GM20000 (cell line): ENCODE results near the gene TNRC18.

Experiments
- DNase-seq: peaks from one replicate; pipeline ENCODE4 v3.0.0; 2012; ENCODE audit warnings: low spot score
- CTCF ChIP-seq: IDR thresholded peaks from 2 replicates; pipeline ENCODE4 v1.5.1; 2012; ENCODE audit warnings: mild to moderate bottlenecking, control low read depth; ENCODE audit errors: extremely low read depth, missing control alignments

Gene TNRC18

DNA sequence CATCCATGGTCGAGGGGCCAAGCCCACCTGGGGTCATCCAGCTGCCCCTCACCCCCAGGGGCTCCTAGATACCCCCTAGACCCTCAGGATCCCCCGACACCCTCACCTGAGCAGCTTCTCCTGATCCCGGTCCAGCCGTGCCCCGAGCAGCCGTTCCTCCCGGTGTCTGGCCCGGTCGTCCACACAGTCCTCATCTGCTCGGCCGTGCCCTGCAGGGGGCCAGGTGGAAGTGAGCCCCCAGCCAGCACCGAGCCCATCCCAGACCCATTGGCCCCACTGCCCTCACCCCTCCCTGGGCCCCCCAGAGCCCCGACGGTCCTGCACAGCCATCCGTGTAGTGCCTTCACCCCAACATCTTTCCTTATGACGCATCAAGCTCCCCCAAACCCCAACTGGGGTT, 45.8 kb downstream of the TNRC18 start:
- no peak for TF ChIP-seq CTCF
- no peak for DNase-seq

- no peak for TF ChIP-seq CTCF
- no peak for DNase-seq
These were observed 46.4 kb downstream of the TNRC18 start for GRCh38 chr7:5377279-5377678.

DNA sequence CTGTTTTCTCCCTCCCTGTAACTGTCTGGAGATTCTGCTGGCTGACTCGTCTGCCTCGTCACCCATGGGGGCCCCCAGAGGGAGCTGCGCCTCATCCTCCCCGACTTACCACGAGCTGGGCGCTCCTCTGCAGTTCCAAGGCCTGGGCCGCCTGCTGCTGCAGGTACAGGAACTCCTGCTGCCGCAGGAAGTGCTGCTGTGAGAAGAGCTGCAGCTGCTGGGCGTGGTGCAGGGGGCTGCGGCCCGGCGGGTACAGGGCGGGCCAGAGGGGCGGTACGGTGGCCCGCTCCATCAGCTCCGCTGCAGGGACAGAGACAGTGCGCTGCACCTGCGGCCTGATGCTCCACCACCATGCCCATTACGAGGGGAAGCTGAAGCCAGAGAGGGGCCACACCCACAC, 47.7 kb downstream of the TNRC18 start:
- no peak for TF ChIP-seq CTCF
- DNase-seq: no peak

- DNase-seq: no peak
- TF ChIP-seq CTCF: no peak
These were observed 49.2 kb downstream of the TNRC18 start for GRCh38 chr7:5374464-5374863.

DNA sequence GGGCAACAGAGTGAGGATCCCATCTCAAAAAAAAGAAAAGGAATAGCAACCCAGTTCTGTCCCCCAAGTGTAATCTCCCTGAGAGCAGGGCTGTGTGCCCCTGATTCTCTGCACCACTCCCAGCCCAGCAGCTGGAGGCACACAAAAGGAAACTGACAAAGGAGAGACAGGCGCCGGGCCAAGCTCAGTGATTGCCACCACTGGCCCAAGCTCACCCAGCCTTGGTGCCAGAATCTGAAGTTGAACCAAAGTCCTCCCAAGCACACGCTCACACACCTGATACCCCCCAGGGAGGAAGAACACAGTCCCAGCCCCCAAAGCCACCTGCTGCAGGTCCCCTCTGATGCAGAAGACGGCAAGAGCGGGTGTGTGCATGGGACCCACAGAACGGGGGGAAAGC, 50.3 kb downstream of the TNRC18 start:
- no peak for DNase-seq
- TF ChIP-seq CTCF: no peak

DNA sequence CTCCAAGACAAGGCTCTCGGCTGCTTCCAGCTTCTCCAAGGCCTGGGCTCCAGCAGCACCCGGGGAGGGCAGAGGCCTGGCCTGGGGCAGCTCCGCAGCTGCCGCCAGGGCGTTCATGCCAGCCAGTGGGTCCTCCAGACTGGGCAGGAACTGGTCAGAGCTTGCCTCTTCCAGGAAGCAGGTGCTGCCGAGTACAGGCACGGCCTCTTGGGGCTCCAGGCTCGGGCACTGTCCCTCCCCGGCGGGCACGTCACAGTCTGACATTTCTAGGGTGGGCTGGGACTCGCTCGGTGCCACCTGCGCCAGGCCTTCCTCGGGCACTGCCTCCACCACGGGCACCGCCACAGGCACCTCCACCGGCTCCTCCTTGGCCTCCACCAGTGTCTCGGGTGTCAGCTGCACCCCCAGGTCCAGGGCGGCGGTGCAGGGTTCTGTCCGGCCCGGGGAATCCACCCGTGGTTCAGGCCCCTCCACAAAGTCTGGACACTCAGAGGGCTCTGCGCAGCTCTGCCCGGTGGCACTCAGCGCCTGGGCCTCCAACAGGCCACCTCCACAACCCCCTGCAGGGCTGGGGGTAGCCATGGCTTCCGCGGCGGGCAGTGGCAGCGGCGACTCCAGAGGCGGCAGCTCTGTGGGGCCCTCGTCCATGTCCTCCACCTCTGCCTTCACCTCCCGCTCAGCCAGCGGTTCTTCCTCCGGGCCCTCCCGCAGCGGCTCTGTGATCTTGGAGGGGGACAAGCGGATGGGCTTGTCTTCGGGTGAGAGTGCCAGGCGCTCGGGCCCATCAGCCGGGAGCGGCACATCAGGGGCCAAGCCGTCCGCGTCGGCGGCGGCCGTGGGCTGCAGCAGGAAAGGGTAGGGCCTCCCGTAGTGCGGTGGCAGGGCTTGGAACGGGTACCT, 52.9 kb downstream of the TNRC18 start:
- TF ChIP-seq CTCF: no peak
- DNase-seq: no peak

DNA sequence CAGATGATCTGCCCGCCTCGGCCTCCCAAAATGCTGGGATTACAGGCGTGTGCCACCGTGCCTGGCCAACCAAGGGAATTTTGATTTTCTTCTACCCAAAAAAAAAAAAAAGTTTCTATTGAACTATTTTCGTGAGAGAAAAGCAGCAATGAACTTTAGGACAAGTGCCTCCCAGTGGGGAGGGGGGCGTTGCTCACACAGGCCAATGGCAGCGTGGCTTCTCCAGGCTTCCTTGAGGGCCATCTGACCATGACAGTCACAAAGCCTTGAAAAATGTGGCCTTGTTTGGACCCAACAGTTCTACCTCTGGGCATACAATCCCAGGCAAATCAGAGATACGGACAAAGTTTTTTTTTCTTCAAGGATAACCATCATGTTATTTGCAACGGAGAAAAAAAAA, 56.0 kb downstream of the TNRC18 start:
- no peak for DNase-seq
- no peak for TF ChIP-seq CTCF
